ENCODE results near the gene SEC22A.

SEC22A gene

GRCh38 chr3:123201557-123202427, at the start of gene SEC22A:
Gene SEC22A, plus strand, starts transcription at chr3:123201943. Its CDS starts 7,275 bp downstream, at chr3:123209218.
- peak; percentile 95 to 96 for DNase-seq
- TF ChIP-seq GATA1 (IDR thresholded peaks at IDR 0.05; ENCODE audit: low read depth, low read length) (no peak), POLR2A (IDR thresholded peaks at IDR 0.05; ENCODE audit: low read length) (peak; percentile 89)

- TF ChIP-seq GATA1 (IDR thresholded peaks at IDR 0.05; ENCODE audit: low read depth, low read length) (no peak), POLR2A (IDR thresholded peaks at IDR 0.05; ENCODE audit: low read length) (no peak)
- no peak for DNase-seq
Observed at GRCh38 chr3:123152687-123153086, 49.1 kb upstream of the SEC22A start.

GRCh38 chr3:123153125-123154019, 48.4 kb upstream of the SEC22A start:
- TF ChIP-seq GATA1 (IDR thresholded peaks at IDR 0.05; ENCODE audit: low read depth, low read length) (no peak), POLR2A (IDR thresholded peaks at IDR 0.05; ENCODE audit: low read length) (no peak)
- no peak for DNase-seq

GRCh38 chr3:123154020-123154985, 47.4 kb upstream of the SEC22A start:
- no peak for DNase-seq
- TF ChIP-seq POLR2A (IDR thresholded peaks at IDR 0.05; ENCODE audit: low read length) (no peak), GATA1 (IDR thresholded peaks at IDR 0.05; ENCODE audit: low read depth, low read length) (no peak)

- DNase-seq: no peak
- TF ChIP-seq GATA1 (IDR thresholded peaks at IDR 0.05; ENCODE audit: low read depth, low read length) (no peak), POLR2A (IDR thresholded peaks at IDR 0.05; ENCODE audit: low read length) (no peak)
Observed at GRCh38 chr3:123155471-123156011, 46.2 kb upstream of the SEC22A start.

GRCh38 chr3:123156276-123156995, 45.3 kb upstream of the SEC22A start:
- DNase-seq: no peak
- TF ChIP-seq POLR2A (IDR thresholded peaks at IDR 0.05; ENCODE audit: low read length) (no peak), GATA1 (IDR thresholded peaks at IDR 0.05; ENCODE audit: low read depth, low read length) (no peak)

GRCh38 chr3:123157209-123157597, 44.5 kb upstream of the SEC22A start:
- DNase-seq: no peak

GRCh38 chr3:123157598-123158287, 44.0 kb upstream of the SEC22A start:
- DNase-seq: no peak
- no peak for TF ChIP-seq POLR2A (IDR thresholded peaks at IDR 0.05; ENCODE audit: low read length)
- TF ChIP-seq GATA1 (IDR thresholded peaks at IDR 0.05; ENCODE audit: low read depth, low read length): no peak

More at GRCh38 chr3:123157209-123157597, 44.5 kb upstream of the SEC22A start:
- TF ChIP-seq GATA1 (IDR thresholded peaks at IDR 0.05; ENCODE audit: low read depth, low read length) (no peak), POLR2A (IDR thresholded peaks at IDR 0.05; ENCODE audit: low read length) (no peak)

GRCh38 chr3:123158330-123158729, 43.4 kb upstream of the SEC22A start:
- no peak for DNase-seq
- TF ChIP-seq GATA1 (IDR thresholded peaks at IDR 0.05; ENCODE audit: low read depth, low read length): no peak
- TF ChIP-seq POLR2A (IDR thresholded peaks at IDR 0.05; ENCODE audit: low read length): no peak

- DNase-seq: no peak
- TF ChIP-seq POLR2A (IDR thresholded peaks at IDR 0.05; ENCODE audit: low read length) (no peak), GATA1 (IDR thresholded peaks at IDR 0.05; ENCODE audit: low read depth, low read length) (no peak)
Observed at GRCh38 chr3:123158899-123159390, 42.8 kb upstream of the SEC22A start.

GRCh38 chr3:123159926-123160635, 41.7 kb upstream of the SEC22A start:
- no peak for TF ChIP-seq POLR2A (IDR thresholded peaks at IDR 0.05; ENCODE audit: low read length)
- TF ChIP-seq GATA1 (IDR thresholded peaks at IDR 0.05; ENCODE audit: low read depth, low read length): no peak
- DNase-seq: no peak

Data from erythroblast (primary cell).